ENCODE results near the gene HENMT1.

HENMT1 gene

GRCh38 chr1:108657356-108658080, 3.4 kb downstream of the HENMT1 start:
- TF ChIP-seq TAF1 (IDR thresholded peaks at IDR 0.05; ENCODE audit: low read depth): no peak
- no peak for TF ChIP-seq YY1 (IDR thresholded peaks at IDR 0.05; ENCODE audit: low read depth)
- TF ChIP-seq TCF12 (IDR thresholded peaks at IDR 0.05; ENCODE audit: low read depth): no peak
- no peak for TF ChIP-seq CEBPB (IDR thresholded peaks at IDR 0.05)
- TF ChIP-seq CREB1 (IDR thresholded peaks at IDR 0.05; ENCODE audit: low read depth): no peak
- no peak for TF ChIP-seq RAD21 (IDR thresholded peaks at IDR 0.05; ENCODE audit: low read depth)
- TF ChIP-seq ZBTB7A (IDR thresholded peaks at IDR 0.05; ENCODE audit: low read depth): no peak
- no peak for TF ChIP-seq REST (IDR thresholded peaks at IDR 0.05; ENCODE audit: low read depth)
- no peak for TF ChIP-seq TEAD4 (IDR thresholded peaks at IDR 0.05)

- TF ChIP-seq TEAD4 (IDR thresholded peaks at IDR 0.05): no peak
- no peak for TF ChIP-seq EP300 (IDR thresholded peaks at IDR 0.05; ENCODE audit: borderline replicate concordance)
- no peak for TF ChIP-seq TAF1 (IDR thresholded peaks at IDR 0.05; ENCODE audit: low read depth)
These were observed 7.3 kb downstream of the HENMT1 start for GRCh38 chr1:108653431-108654105.

GRCh38 chr1:108646648-108647269, 14.1 kb downstream of the HENMT1 start:
- TF ChIP-seq MAX (IDR thresholded peaks at IDR 0.05) (no peak), CEBPB (IDR thresholded peaks at IDR 0.05) (peak; percentile 93)

- TF ChIP-seq TCF12 (IDR thresholded peaks at IDR 0.05; ENCODE audit: low read depth) (no peak), USF1 (IDR thresholded peaks at IDR 0.05) (no peak), ZBTB7A (IDR thresholded peaks at IDR 0.05; ENCODE audit: low read depth) (no peak), CREB1 (IDR thresholded peaks at IDR 0.05; ENCODE audit: low read depth) (no peak), EGR1 (IDR thresholded peaks at IDR 0.05) (no peak), YY1 (IDR thresholded peaks at IDR 0.05; ENCODE audit: low read depth) (no peak), REST (IDR thresholded peaks at IDR 0.05; ENCODE audit: low read depth) (no peak), TEAD4 (IDR thresholded peaks at IDR 0.05) (no peak), TAF1 (IDR thresholded peaks at IDR 0.05; ENCODE audit: low read depth) (no peak), FOXM1 (IDR thresholded peaks at IDR 0.05; ENCODE audit: borderline replicate concordance, low read depth) (no peak), NFIC (IDR thresholded peaks at IDR 0.05) (no peak), EP300 (IDR thresholded peaks at IDR 0.05; ENCODE audit: borderline replicate concordance) (no peak), CEBPB (IDR thresholded peaks at IDR 0.05) (no peak), MAX (IDR thresholded peaks at IDR 0.05) (no peak), RAD21 (IDR thresholded peaks at IDR 0.05; ENCODE audit: low read depth) (no peak)
These were observed 14.6 kb downstream of the HENMT1 start for GRCh38 chr1:108646265-108646647.

- TF ChIP-seq TAF1 (IDR thresholded peaks at IDR 0.05; ENCODE audit: low read depth): no peak
- TF ChIP-seq CREB1 (IDR thresholded peaks at IDR 0.05; ENCODE audit: low read depth): no peak
- TF ChIP-seq RAD21 (IDR thresholded peaks at IDR 0.05; ENCODE audit: low read depth): no peak
- no peak for TF ChIP-seq REST (IDR thresholded peaks at IDR 0.05; ENCODE audit: low read depth)
- no peak for TF ChIP-seq TCF12 (IDR thresholded peaks at IDR 0.05; ENCODE audit: low read depth)
- no peak for TF ChIP-seq CEBPB (IDR thresholded peaks at IDR 0.05)
- TF ChIP-seq EP300 (IDR thresholded peaks at IDR 0.05; ENCODE audit: borderline replicate concordance): no peak
- no peak for TF ChIP-seq TEAD4 (IDR thresholded peaks at IDR 0.05)
- no peak for TF ChIP-seq MAX (IDR thresholded peaks at IDR 0.05)
- no peak for TF ChIP-seq FOXM1 (IDR thresholded peaks at IDR 0.05; ENCODE audit: borderline replicate concordance, low read depth)
These were observed 15.2 kb downstream of the HENMT1 start for GRCh38 chr1:108645564-108646184.
